WTC11 (cell line): ENCODE measurements around the gene ZNF678.

Experiments
- CTCF ChIP-seq: fragments of 200-600 bp; IDR thresholded peaks from 2 replicates; pipeline ENCODE4 v1.8.0; 2022; ENCODE audit warnings: antibody characterized with exemption
- FOXP4 ChIP-seq: sonication (generic); formaldehyde crosslinking; IDR thresholded peaks from 2 replicates; pipeline ENCODE4 v1.8.0; 2022; ENCODE audit warnings: mild to moderate bottlenecking, missing genetic modification reagents
- NFYB ChIP-seq: sonication (generic); formaldehyde crosslinking; conservative IDR thresholded peaks from 2 replicates; pipeline ENCODE4 v1.8.0; 2022; ENCODE audit warnings: low read depth, missing genetic modification reagents
- ZBTB43 ChIP-seq: sonication (generic); formaldehyde crosslinking; IDR thresholded peaks from 2 replicates; pipeline ENCODE4 v1.8.1; 2023; ENCODE audit warnings: mild to moderate bottlenecking, missing genetic modification reagents
- ZNF317 ChIP-seq: sonication (generic); formaldehyde crosslinking; IDR thresholded peaks from 2 replicates; pipeline ENCODE4 v1.8.1; 2023; ENCODE audit warnings: low read depth, mild to moderate bottlenecking, moderate library complexity, missing genetic modification reagents, borderline replicate concordance
- TF ChIP-seq, protein P1 (sequence below): sonication (generic); formaldehyde crosslinking; IDR thresholded peaks from 2 replicates; pipeline ENCODE4 v1.8.1; 2023; ENCODE audit warnings: mild to moderate bottlenecking, missing genetic modification reagents, moderate library complexity

- TF ChIP-seq CTCF (no peak), FOXP4 (no peak), ZBTB43 (CRISPR knock-in tag) (no peak), NFYB (CRISPR knock-in tag) (no peak), ZNF317 (CRISPR knock-in tag) (no peak)
- TF ChIP-seq, protein P1, sequence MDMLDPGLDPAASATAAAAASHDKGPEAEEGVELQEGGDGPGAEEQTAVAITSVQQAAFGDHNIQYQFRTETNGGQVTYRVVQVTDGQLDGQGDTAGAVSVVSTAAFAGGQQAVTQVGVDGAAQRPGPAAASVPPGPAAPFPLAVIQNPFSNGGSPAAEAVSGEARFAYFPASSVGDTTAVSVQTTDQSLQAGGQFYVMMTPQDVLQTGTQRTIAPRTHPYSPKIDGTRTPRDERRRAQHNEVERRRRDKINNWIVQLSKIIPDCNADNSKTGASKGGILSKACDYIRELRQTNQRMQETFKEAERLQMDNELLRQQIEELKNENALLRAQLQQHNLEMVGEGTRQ (CRISPR knock-in tag) = no peak
Measured at GRCh38 chr1:227546598-227547309, 16.6 kb upstream of the ZNF678 start.
